Activated CD4-positive, alpha-beta T cell treated with anti-CD3 and anti-CD28 coated beads, Interleukin-2, amount 50 U/mL, for 4 hours (primary cell): ENCODE measurements around the gene PRAC1.
"Not testable (repeated sequence)": the region's sequence is repeated elsewhere in the genome, so short reads cannot be mapped to it uniquely, and the experiment has no call there.

Source experiments
- DNase-seq, 2 experiments: peaks; one replicate each; pipeline ENCODE4 v3.0.0-alpha.2; 2020

Gene PRAC1

GRCh38 chr17:48725288-48726064 is 3.2 kb upstream of the PRAC1 start:
- DNase-seq = no peak

- DNase-seq = no peak
These were observed 2.6 kb upstream of the PRAC1 start for GRCh38 chr17:48725004-48725287.

GRCh38 chr17:48724251-48725003 is 2.1 kb upstream of the PRAC1 start:
- DNase-seq = peak; percentile 75 to 78

- no peak for DNase-seq
These were observed 1.3 kb upstream of the PRAC1 start for GRCh38 chr17:48723423-48724250.

- no peak for DNase-seq
These were observed 651 bp upstream of the PRAC1 start, which contains the start of gene PRAC2 for GRCh38 chr17:48722915-48723422. Gene PRAC2, plus strand, starts transcription at chr17:48723185. Its CDS starts 1,226 bp downstream, at chr17:48724411.

GRCh38 chr17:48721009-48721402 is 1.3 kb downstream of the PRAC1 start:
- no peak for DNase-seq

- no peak for DNase-seq
These were observed 1.9 kb downstream of the PRAC1 start for GRCh38 chr17:48720266-48721008.

GRCh38 chr17:48719642-48720265 is 2.6 kb downstream of the PRAC1 start:
- DNase-seq = no peak

GRCh38 chr17:48718761-48719641 is 3.3 kb downstream of the PRAC1 start:
- DNase-seq = no peak

GRCh38 chr17:48718227-48718760 is 4.0 kb downstream of the PRAC1 start:
- no peak for DNase-seq

- DNase-seq = no peak
These were observed 4.7 kb downstream of the PRAC1 start for GRCh38 chr17:48717367-48718226.

GRCh38 chr17:48716549-48716948 is 5.8 kb downstream of the PRAC1 start:
- DNase-seq = not testable (repeated sequence)

GRCh38 chr17:48715496-48716399 is 6.6 kb downstream of the PRAC1 start:
- DNase-seq = no peak

GRCh38 chr17:48711128-48711527 is 11.2 kb downstream of the PRAC1 start:
- DNase-seq = no peak

- no peak for DNase-seq
These were observed 17.7 kb downstream of the PRAC1 start for GRCh38 chr17:48704361-48705248.

- no peak for DNase-seq
These were observed 20.3 kb downstream of the PRAC1 start for GRCh38 chr17:48701864-48702532.

GRCh38 chr17:48693178-48693577 is 29.1 kb downstream of the PRAC1 start:
- DNase-seq = no peak
